ENCODE results near the gene KDM6A.

- TF ChIP-seq CTCF (IDR thresholded peaks at IDR 0.05; ENCODE audit: low read length) (no peak), EZH2 (IDR thresholded peaks at IDR 0.05; ENCODE audit: borderline replicate concordance, low read length) (no peak)
These were observed 138.6 kb downstream of the KDM6A start for GRCh38 chrX:45011597-45011996.
